GM10248 (cell line): ENCODE results near the gene PROC.

ENCODE experiments used
- CTCF ChIA-PET: fragments of 300-600 bp; sonication (Branson Sonifier 250); formaldehyde crosslinking; extraction: SDS; loops from one replicate; lab custom pipeline; 2021; ENCODE audit warnings: antibody characterized with exemption; lab: Yijun Ruan, JAX
- POLR2A ChIA-PET: fragments of 350-650 bp; sonication (Branson Sonifier 250); formaldehyde crosslinking; extraction: SDS; loops from one replicate; lab custom pipeline; 2020; ENCODE audit warnings: antibody characterized with exemption; lab: Yijun Ruan, JAX
- DNase-seq: peaks from one replicate; pipeline ENCODE4 v3.0.0; 2012; ENCODE audit errors: extremely low spot score
- TF ChIP-seq, protein P1 (sequence below): IDR thresholded peaks from 2 replicates; pipeline ENCODE4 v1.5.1; 2012; ENCODE audit warnings: mild to moderate bottlenecking, low read depth; ENCODE audit errors: extremely low read depth, missing control alignments, control extremely low read depth

The PROC gene

DNA sequence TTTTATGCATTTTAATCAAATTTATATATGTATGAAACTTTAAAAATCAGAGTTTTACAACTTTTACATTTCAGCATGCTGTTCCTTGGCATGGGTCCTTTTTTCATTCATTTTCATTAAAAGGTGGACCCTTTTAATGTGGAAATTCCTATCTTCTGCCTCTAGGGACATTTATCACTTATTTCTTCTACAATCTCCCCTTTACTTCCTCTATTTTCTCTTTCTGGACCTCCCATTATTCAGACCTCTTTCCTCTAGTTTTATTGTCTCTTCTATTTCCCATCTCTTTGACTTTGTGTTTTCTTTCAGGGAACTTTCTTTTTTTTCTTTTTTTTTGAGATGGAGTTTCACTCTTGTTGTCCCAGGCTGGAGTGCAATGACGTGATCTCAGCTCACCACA is 5.7 kb downstream of the PROC start:
- ChIA-PET CTCF (interaction anchor here (1.7 to 1.8 kb wide), 2 partner anchors 10 to 29 kb away, joined by 6 read pairs; no protein-coding TSS in a partner anchor), POLR2A (no interaction called here)
- TF ChIP-seq, protein P1, sequence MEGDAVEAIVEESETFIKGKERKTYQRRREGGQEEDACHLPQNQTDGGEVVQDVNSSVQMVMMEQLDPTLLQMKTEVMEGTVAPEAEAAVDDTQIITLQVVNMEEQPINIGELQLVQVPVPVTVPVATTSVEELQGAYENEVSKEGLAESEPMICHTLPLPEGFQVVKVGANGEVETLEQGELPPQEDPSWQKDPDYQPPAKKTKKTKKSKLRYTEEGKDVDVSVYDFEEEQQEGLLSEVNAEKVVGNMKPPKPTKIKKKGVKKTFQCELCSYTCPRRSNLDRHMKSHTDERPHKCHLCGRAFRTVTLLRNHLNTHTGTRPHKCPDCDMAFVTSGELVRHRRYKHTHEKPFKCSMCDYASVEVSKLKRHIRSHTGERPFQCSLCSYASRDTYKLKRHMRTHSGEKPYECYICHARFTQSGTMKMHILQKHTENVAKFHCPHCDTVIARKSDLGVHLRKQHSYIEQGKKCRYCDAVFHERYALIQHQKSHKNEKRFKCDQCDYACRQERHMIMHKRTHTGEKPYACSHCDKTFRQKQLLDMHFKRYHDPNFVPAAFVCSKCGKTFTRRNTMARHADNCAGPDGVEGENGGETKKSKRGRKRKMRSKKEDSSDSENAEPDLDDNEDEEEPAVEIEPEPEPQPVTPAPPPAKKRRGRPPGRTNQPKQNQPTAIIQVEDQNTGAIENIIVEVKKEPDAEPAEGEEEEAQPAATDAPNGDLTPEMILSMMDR, result no peak
- no peak for DNase-seq

DNA sequence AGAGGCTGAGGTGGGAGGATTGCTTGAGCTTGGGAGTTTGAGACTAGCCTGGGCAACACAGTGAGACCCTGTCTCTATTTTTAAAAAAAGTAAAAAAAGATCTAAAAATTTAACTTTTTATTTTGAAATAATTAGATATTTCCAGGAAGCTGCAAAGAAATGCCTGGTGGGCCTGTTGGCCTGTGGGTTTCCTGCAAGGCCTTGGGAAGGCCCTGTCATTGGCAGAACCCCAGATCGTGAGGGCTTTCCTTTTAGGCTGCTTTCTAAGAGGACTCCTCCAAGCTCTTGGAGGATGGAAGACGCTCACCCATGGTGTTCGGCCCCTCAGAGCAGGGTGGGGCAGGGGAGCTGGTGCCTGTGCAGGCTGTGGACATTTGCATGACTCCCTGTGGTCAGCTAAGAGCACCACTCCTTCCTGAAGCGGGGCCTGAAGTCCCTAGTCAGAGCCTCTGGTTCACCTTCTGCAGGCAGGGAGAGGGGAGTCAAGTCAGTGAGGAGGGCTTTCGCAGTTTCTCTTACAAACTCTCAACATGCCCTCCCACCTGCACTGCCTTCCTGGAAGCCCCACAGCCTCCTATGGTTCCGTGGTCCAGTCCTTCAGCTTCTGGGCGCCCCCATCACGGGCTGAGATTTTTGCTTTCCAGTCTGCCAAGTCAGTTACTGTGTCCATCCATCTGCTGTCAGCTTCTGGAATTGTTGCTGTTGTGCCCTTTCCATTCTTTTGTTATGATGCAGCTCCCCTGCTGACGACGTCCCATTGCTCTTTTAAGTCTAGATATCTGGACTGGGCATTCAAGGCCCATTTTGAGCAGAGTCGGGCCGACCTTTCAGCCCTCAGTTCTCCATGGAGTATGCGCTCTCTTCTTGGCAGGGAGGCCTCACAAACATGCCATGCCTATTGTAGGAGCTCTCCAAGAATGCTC is 6.6 kb downstream of the PROC start:
- CTCF ChIA-PET, result interaction anchor here (1.7 to 2.1 kb wide), 3 partner anchors 9 to 28 kb away, joined by 6 to 7 read pairs (median 6); no protein-coding TSS in a partner anchor
- POLR2A ChIA-PET, result no interaction called here
- TF ChIP-seq, protein P1, result no peak
- no peak for DNase-seq

DNA sequence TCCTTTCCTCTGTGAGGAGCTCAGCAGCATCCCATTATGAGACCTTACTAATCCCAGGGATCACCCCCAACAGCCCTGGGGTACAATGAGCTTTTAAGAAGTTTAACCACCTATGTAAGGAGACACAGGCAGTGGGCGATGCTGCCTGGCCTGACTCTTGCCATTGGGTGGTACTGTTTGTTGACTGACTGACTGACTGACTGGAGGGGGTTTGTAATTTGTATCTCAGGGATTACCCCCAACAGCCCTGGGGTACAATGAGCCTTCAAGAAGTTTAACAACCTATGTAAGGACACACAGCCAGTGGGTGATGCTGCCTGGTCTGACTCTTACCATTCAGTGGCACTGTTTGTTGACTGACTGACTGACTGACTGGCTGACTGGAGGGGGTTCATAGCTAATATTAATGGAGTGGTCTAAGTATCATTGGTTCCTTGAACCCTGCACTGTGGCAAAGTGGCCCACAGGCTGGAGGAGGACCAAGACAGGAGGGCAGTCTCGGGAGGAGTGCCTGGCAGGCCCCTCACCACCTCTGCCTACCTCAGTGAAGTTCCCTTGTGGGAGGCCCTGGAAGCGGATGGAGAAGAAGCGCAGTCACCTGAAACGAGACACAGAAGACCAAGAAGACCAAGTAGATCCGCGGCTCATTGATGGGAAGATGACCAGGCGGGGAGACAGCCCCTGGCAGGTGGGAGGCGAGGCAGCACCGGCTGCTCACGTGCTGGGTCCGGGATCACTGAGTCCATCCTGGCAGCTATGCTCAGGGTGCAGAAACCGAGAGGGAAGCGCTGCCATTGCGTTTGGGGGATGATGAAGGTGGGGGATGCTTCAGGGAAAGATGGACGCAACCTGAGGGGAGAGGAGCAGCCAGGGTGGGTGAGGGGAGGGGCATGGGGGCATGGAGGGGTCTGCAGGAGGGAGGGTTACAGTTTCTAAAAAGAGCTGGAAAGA is 7.6 kb downstream of the PROC start:
- TF ChIP-seq, protein P1, result no peak
- POLR2A ChIA-PET, result no interaction called here
- no peak for DNase-seq
- CTCF ChIA-PET, result interaction anchor here (1.7 to 2.1 kb wide), 3 partner anchors 8 to 27 kb away, joined by 6 to 7 read pairs (median 6); no protein-coding TSS in a partner anchor

DNA sequence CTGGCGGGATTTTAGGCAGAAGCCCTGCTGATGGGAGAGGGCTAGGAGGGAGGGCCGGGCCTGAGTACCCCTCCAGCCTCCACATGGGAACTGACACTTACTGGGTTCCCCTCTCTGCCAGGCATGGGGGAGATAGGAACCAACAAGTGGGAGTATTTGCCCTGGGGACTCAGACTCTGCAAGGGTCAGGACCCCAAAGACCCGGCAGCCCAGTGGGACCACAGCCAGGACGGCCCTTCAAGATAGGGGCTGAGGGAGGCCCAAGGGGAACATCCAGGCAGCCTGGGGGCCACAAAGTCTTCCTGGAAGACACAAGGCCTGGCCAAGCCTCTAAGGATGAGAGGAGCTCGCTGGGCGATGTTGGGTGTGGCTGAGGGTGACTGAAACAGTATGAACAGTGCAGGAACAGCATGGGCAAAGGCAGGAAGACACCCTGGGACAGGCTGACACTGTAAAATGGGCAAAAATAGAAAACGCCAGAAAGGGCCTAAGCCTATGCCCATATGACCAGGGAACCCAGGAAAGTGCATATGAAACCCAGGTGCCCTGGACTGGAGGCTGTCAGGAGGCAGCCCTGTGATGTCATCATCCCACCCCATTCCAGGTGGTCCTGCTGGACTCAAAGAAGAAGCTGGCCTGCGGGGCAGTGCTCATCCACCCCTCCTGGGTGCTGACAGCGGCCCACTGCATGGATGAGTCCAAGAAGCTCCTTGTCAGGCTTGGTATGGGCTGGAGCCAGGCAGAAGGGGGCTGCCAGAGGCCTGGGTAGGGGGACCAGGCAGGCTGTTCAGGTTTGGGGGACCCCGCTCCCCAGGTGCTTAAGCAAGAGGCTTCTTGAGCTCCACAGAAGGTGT is 8.5 kb downstream of the PROC start:
- ChIA-PET POLR2A (no interaction called here), CTCF (interaction anchor here (0.9 kb wide), 1 partner anchor 11 kb away, joined by 4 read pairs; no protein-coding TSS in a partner anchor)
- no peak for DNase-seq
- TF ChIP-seq, protein P1, result no peak

- ChIA-PET POLR2A (no interaction called here), CTCF (interaction anchor here (0.9 kb wide), 1 partner anchor 12 kb away, joined by 4 read pairs; no protein-coding TSS in a partner anchor)
- TF ChIP-seq, protein P1, result no peak
- DNase-seq, result no peak
These were observed 9.3 kb downstream of the PROC start for GRCh38 chr2:127427376-127428056.
